Stimulated activated naive CD8-positive, alpha-beta T cell treated with anti-CD3 and anti-CD28 coated beads, Interleukin-15, Interleukin-2, amounts not matched to agents 100 U/mL and 50 U/mL, for 24 hours (primary cell): ENCODE measurements around the gene PGLYRP1.

Experiments used
- ATAC-seq: fragments of 150-1000 bp; cut with Tn5 transposase; one replicate; pipeline ENCODE4 v1.10.0; 2021
- DNase-seq: peaks from one replicate; pipeline ENCODE4 v3.0.0; 2021

Gene PGLYRP1

GRCh38 chr19:46022431-46023310 lies at the start of gene PGLYRP1:
PGLYRP1 (minus strand) TSS chr19:46023053; CDS start chr19:46023021, 32 bp downstream.
- ATAC-seq (peak; percentile 19), DNase-seq (no peak)

- DNase-seq (no peak), ATAC-seq (no peak)
Measured at GRCh38 chr19:46069806-46070341, 47.0 kb upstream of the PGLYRP1 start.

- no peak for DNase-seq
- ATAC-seq = no peak
Measured at GRCh38 chr19:46068345-46069258, 45.7 kb upstream of the PGLYRP1 start.

GRCh38 chr19:46067691-46068090 lies 44.8 kb upstream of the PGLYRP1 start:
- DNase-seq (no peak), ATAC-seq (no peak)

- DNase-seq (no peak), ATAC-seq (no peak)
Measured at GRCh38 chr19:46066471-46066870, 43.6 kb upstream of the PGLYRP1 start.

- no peak for ATAC-seq
- no peak for DNase-seq
Measured at GRCh38 chr19:46065486-46066071, 42.7 kb upstream of the PGLYRP1 start.

GRCh38 chr19:46063201-46063600 lies 40.3 kb upstream of the PGLYRP1 start:
- DNase-seq (no peak), ATAC-seq (no peak)

- ATAC-seq = no peak
Measured at GRCh38 chr19:46060012-46060411, 37.2 kb upstream of the PGLYRP1 start.

GRCh38 chr19:46058778-46059177 lies 35.9 kb upstream of the PGLYRP1 start:
- no peak for ATAC-seq
- DNase-seq = no peak

More at GRCh38 chr19:46060012-46060411, 37.2 kb upstream of the PGLYRP1 start:
- no peak for DNase-seq

GRCh38 chr19:46056536-46056935 lies 33.7 kb upstream of the PGLYRP1 start:
- DNase-seq (no peak), ATAC-seq (no peak)

GRCh38 chr19:46052896-46053295 lies 30.0 kb upstream of the PGLYRP1 start:
- DNase-seq = no peak

GRCh38 chr19:46049597-46049996 lies 26.7 kb upstream of the PGLYRP1 start:
- no peak for DNase-seq
- ATAC-seq = no peak

More at GRCh38 chr19:46052896-46053295, 30.0 kb upstream of the PGLYRP1 start:
- ATAC-seq = no peak

GRCh38 chr19:46043519-46043918 lies 20.7 kb upstream of the PGLYRP1 start:
- DNase-seq (no peak), ATAC-seq (no peak)

GRCh38 chr19:46042252-46042883 lies 19.5 kb upstream of the PGLYRP1 start:
- DNase-seq (no peak), ATAC-seq (no peak)

- no peak for DNase-seq
- no peak for ATAC-seq
Measured at GRCh38 chr19:46040952-46041500, 18.2 kb upstream of the PGLYRP1 start, which contains the start of gene IGFL4. IGFL4 (minus strand) TSS chr19:46041002; CDS start chr19:46040962, 40 bp downstream.

GRCh38 chr19:46040125-46040524 lies 17.3 kb upstream of the PGLYRP1 start:
- no peak for ATAC-seq
- DNase-seq = no peak

GRCh38 chr19:46036744-46037128 lies 13.9 kb upstream of the PGLYRP1 start:
- DNase-seq (no peak), ATAC-seq (no peak)

- no peak for ATAC-seq
- no peak for DNase-seq
Measured at GRCh38 chr19:46035986-46036743, 13.3 kb upstream of the PGLYRP1 start.

- no peak for DNase-seq
- ATAC-seq = no peak
Measured at GRCh38 chr19:46035546-46035945, 12.7 kb upstream of the PGLYRP1 start.

GRCh38 chr19:46033401-46033800 lies 10.5 kb upstream of the PGLYRP1 start:
- ATAC-seq (no peak), DNase-seq (no peak)
